Measurements from ENCODE around the gene HERC4.

DNA sequence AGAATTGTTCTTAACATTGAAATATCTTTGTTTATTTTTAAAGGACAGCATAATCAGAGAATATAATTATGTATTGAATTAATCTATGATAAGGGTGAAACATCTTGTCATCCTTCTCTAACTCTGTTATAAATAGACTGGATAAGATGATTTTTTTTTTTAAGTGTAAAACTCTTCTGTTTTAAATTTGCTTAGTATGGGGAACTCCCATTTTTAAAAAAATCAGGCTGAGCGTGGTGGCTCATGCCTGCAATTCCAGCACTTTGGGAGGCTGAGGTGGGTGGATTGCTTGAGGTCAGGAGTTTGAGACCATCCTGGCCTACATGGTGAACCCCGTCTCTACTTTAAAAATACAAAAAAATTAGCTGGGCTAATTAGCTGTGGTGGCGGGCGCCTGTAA is 9.4 kb upstream of the HERC4 start:
- TF ChIP-seq, protein P1, sequence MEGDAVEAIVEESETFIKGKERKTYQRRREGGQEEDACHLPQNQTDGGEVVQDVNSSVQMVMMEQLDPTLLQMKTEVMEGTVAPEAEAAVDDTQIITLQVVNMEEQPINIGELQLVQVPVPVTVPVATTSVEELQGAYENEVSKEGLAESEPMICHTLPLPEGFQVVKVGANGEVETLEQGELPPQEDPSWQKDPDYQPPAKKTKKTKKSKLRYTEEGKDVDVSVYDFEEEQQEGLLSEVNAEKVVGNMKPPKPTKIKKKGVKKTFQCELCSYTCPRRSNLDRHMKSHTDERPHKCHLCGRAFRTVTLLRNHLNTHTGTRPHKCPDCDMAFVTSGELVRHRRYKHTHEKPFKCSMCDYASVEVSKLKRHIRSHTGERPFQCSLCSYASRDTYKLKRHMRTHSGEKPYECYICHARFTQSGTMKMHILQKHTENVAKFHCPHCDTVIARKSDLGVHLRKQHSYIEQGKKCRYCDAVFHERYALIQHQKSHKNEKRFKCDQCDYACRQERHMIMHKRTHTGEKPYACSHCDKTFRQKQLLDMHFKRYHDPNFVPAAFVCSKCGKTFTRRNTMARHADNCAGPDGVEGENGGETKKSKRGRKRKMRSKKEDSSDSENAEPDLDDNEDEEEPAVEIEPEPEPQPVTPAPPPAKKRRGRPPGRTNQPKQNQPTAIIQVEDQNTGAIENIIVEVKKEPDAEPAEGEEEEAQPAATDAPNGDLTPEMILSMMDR (IDR thresholded peaks at IDR 0.05), result no peak
- no peak for TF ChIP-seq NR1H2 (CRISPR knock-in tag; IDR thresholded peaks at IDR 0.05)

Data from WTC11 (cell line).